Inferior parietal cortex (tissue), 1 donor: ENCODE data around the gene GPR55.

Experiments used
- DNase-seq: peaks from one replicate; pipeline ENCODE4 v3.0.0-alpha.2; 2016; ENCODE audit errors: extremely low spot score

The GPR55 gene

DNA sequence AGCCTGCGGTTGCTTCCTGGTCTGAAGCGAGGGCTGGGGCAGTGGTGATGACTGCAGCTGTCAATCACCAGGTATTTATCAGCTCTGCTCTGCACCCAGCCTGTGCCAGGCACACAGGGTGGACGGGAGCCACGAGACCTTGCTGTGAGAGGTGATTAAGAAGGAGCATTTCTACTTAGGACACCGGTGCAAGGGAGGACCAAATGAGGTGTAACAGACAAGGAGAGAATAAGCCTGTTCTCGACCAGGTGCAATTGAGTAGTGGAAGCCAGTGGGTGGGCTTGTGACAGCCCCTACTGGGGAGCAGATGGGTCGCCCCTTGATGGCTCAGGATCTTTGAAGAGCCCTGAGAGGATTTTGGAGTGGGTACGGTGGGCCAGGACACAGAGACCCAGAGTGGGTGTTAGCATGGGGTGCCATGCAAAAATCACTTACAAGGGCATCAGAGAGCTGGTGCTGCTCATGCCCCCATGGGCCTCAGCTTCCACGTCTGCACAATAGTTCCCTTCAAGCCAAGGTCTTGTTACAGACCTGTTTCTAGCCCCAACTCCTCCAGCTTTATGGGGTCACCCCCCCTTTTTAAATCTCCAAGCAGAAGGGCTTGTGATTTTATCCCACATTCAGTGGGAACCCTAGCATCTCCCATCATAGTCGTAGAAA is 24.6 kb downstream of the GPR55 start:
- DNase-seq: no peak

GRCh38 chr2:230899786-230900185 is 25.3 kb downstream of the GPR55 start:
- DNase-seq: no peak

GRCh38 chr2:230899287-230899686 is 25.8 kb downstream of the GPR55 start:
- DNase-seq: no peak

GRCh38 chr2:230898713-230899091 is 26.3 kb downstream of the GPR55 start:
- no peak for DNase-seq

GRCh38 chr2:230898016-230898712 is 26.9 kb downstream of the GPR55 start:
- no peak for DNase-seq

DNA sequence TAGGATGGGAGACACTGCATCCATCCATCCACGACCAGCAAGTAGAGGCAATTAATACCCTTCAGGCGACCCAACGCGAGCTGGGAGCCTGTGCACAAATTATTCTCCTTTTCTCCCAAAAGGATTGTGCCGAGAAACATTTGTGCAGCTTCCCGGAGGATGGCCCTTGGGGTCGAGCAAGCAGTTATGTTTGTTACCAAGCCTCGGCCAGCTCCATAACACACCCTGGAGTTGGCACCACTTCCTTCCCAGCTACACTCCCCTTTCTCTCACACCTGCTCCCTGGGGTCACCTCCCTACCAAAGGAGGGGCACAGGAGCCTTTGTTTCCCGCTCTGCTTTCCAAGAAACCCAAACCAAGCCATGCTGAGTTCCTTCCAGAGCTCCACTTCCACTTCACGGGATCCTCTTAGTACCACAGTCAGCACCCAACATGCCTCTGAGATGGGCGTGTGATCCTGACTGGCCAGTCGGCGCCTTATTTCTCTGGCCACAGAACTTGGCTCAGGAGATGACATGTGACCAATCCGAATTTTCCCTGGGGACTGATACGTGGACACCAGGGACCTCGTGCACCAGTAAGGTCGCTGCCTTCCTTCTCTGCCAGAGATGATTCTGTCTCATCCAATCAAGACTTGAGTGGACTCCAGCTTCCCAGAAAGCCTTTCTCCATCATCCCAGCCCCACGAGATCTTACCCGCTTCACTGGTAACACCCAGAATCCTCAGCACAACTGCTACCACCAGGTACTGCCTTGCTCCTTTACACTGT is 28.5 kb downstream of the GPR55 start:
- no peak for DNase-seq

DNA sequence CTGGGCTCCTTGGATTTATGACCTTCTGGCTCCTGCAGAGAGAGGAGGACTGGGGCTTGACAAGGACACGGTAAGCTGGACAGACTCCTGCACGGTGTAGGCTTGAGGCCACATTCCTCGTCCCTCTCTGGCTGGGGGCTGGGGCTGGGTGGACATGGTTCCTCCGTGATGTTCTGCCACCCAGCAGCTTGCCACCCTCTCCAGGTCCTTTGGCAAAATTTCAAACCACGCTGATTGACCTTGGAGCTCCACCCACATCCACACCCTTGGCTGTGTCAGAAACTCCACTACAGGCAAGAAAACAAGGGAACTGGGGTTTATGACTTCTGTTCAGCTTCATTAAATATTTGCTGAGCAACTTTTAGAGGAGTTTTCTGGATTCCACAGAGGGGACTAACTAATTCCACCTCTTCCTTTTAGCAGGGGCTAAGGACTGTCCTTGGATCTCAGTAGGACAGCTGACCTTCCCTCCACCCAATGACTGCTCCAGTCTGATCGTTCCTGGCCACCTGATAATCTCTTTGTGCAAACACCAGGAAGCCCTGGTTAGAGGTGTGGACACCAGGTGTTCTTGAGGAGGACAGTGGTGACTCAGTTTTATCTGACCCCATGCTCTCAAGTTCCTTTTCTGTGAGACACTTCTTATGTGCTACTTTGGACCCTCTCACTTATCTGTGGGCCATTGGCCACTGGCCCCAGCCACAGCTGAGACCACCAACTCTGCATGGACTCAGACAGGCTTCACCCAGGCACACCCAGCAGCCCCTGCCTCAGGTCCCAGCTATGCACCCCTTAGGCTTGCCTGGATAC is 29.3 kb downstream of the GPR55 start:
- DNase-seq: no peak

DNA sequence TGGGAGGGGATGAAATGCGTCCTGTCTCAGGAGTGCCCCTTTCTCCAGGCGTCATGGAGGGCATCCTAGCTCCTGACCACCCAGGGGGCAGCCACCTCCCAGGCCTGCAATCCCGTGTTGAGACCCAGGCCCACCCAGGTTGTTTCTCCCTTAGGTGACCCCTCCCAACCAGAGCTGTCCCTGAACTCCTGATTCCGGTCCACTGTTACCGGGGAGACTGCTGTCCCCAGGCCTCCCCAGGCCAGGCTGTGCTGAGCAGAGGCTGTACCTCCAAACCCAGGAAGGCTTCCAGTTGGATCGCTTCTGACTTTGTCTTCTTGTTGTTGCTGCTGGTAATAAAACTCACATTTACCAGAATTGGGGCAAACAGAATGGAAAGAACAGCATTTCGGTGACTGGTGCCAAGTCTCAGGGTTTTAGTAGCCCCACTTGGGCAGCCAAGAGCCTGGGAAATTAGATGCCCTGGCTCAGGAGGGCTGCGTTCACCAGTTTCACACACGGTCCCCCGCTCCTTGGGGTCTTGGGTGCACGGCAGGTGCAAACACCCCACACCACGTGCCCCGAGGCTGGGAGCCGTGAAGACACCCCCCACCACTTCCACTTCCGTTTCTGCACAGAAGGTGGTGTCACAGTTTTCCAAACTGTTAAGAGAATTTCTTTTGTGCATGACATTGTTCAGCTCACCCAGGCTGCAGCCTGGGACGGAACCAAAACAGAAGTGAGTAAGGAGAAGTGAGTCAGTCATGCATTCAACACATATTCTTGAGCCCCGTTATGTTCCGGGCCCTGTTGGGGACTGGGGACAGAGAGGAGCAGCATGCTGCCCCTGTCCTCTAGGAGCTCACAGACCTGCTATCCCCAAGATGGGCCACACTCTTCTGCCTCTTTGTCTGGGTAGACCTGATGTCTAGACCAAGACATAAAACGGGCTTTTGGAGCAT is 30.9 kb downstream of the GPR55 start:
- DNase-seq: peak; percentile 53

DNA sequence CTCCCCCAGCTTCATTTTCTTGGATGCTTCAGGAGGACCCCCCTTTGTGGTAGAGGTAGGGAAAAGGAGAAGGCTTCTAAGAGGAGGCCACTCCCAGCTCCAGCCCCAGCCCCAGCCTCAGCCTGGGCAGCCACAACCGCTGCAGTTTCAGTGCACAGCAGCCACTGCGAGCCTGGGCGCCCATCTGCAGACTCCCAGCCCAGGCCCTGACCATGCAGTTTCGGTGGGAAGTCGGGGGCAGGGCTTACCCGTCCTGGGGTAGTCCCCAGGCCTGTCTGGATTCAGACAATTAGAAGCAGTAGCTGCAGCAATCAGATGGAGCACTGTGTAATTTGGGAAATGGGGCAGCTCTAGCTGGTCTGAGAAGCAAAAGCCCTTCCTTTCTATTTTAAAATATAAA is 31.7 kb downstream of the GPR55 start:
- DNase-seq: no peak

DNA sequence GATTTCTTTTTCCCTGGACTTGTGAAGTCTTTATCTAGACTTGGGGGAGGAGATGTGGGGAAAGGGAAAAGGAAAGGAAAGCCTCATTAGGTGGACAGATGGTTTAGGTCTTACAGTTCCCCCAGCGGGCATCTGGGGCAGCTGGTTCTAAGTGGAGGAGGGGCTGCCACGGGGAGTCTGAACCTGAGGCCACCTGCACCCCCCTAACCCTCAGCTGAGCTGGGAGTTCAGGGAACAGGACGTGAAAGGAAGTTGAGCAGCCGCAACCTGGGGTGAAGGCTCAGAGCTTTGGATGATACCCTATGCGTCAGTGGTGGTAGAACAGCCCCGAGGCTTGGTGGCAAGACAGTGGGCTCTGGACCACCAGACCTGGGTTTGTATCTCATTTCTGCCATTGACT is 33.5 kb downstream of the GPR55 start:
- no peak for DNase-seq

DNA sequence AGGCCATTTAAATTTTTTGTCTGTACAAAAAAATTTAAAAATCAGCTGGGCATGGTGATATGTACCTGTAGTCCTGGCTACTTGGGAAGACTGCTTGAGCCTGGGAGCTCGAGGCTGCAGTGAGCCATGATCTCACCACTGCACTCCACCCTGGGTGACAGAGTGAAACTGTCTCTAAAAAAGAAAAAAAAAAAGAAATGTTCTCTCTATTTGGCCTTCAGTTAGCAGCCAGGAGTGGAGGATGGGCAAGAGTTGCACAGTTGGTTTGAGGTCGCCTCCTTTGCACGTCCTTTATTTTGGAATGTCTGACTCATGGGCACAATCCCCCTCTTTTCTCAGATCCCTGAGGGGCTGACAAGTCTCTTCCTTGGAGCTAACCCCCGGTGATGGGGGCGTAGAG is 34.0 kb downstream of the GPR55 start:
- DNase-seq: no peak

DNA sequence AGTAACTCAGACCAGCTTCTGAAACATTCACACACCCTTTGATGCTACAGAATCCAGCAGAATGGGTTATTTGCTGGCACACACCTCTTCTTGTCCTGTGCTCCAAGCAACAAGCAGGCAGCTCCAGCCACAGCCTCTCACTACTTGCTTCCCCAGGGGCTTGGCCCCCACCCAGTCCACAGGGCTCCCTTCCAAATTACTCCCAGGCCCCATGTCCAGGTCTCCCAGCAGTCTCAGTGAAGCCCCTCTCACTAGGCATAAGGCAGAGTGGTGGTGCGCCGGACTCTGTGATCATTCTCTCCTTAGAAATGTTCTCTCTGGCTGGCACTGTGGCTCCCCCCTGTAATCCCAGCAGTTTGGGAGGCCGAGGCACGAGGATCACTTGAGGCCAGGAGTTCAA is 34.4 kb downstream of the GPR55 start:
- no peak for DNase-seq

GRCh38 chr2:230889911-230890601 is 35.0 kb downstream of the GPR55 start:
- DNase-seq: no peak

- DNase-seq: no peak
These were observed 36.1 kb downstream of the GPR55 start for GRCh38 chr2:230888824-230889400.

DNA sequence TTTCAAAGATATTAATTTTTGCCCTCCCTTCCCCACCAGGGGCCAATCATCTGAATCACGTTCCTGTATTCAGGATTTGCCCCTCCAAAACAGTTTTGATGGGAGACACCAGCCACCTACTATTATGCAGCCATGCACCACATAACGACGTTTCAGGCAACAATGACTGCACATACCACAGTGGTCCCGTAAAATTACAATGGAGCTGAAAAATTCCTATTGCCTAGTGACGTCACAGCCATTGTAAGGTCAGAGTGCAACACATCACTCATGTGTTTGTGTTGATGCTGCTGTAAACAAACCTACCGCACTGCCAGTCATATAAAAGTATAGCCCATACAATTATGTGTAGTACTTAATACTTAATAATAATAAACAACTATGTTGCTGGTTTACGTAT is 37.7 kb downstream of the GPR55 start:
- DNase-seq: no peak

DNA sequence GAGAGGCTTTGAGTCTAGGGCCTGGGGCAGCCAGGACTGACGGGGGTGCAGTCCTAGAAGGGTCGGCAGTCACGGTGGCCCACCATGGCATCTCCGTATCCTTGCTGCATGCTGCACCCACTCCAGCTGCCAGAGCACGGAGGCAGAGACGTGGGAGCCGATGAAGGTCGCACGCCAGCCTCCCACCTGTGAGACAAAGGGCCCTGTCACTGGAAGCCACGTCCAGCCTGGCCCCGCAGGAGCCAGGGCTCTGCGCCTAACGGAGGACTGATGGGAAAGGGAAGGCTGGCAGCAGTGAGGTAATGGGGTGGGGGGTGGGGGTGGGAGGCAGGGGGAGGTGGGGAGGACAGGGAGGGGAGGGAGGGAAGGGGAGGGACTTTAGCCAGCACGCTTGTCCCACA is 38.4 kb downstream of the GPR55 start:
- DNase-seq: no peak

DNA sequence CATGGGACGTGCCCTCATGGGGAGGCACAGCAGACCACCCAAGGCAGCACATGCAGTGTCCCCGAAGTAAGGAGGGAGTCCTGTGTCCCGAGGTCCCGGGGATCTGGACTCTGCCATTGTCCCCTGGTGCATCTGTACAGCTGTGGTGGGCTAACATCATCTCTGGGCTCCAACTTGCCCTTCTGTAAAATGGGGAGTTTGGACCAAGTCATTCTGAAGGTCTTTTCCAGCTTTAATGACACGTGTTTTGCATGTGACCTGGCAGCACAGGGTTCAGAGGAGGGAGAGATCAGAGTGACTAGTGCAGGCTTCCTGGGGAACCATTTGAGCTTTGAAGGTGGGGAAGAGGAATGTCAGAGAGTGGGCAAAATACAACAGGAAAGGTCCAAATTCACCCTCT is 38.8 kb downstream of the GPR55 start:
- no peak for DNase-seq

DNA sequence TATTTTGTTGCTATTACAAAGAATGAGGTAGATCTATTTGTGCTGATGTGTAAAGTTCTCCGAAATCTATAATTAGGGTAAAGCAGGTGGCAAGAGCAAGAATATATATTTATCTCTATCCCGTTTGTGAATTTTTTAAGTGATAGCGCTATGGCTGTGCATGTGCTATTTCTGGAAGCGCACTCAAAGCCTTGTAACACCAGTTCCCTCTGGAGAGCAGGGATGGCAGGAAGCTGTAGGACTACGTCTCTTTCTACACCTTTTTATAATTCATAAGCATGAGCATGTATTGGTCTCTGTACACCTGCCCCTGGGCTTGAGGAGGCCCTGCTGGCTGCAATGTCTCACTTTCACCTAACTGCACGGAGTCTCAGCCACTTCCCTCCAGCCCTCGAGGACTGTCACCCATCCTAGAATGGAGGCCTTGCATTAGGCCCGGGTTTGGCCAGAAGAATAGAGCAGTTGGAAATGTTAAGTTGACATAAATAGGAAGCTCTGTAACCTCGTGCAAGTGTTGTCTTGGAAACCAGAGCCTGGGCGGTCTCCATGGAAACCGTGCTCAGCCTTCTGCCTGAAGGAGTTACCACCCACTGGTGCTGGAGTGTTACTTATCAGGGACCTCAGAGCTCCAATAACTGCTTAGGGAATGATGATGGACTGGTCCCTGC is 39.4 kb downstream of the GPR55 start:
- peak; percentile 77 for DNase-seq

DNA sequence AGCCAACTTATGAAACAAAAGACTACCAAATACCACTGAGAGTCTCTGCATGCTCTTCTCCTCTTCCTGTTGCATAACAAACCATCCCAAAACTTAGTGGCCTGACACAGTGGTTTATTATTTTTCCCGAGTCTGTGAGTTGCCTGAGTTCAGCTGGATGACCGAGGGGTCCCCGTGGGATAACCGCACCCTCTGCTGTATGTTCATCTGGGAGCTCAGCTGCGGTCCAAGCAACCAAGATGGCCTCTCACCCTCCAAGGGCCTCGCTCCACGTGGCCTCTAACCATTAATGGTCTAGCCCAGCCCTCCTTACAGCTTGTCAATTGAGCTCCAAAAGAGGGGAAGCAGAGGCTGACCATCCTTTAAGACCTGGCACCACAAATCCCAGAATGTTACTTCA is 43.2 kb downstream of the GPR55 start:
- DNase-seq: no peak

GRCh38 chr2:230879891-230880290 is 45.2 kb downstream of the GPR55 start:
- DNase-seq: no peak
